ENCODE measurements around the gene SBF1.
"Not testable (repeated sequence)": the region's sequence is repeated elsewhere in the genome, so short reads cannot be mapped to it uniquely, and the experiment has no call there.

SBF1 gene

DNA sequence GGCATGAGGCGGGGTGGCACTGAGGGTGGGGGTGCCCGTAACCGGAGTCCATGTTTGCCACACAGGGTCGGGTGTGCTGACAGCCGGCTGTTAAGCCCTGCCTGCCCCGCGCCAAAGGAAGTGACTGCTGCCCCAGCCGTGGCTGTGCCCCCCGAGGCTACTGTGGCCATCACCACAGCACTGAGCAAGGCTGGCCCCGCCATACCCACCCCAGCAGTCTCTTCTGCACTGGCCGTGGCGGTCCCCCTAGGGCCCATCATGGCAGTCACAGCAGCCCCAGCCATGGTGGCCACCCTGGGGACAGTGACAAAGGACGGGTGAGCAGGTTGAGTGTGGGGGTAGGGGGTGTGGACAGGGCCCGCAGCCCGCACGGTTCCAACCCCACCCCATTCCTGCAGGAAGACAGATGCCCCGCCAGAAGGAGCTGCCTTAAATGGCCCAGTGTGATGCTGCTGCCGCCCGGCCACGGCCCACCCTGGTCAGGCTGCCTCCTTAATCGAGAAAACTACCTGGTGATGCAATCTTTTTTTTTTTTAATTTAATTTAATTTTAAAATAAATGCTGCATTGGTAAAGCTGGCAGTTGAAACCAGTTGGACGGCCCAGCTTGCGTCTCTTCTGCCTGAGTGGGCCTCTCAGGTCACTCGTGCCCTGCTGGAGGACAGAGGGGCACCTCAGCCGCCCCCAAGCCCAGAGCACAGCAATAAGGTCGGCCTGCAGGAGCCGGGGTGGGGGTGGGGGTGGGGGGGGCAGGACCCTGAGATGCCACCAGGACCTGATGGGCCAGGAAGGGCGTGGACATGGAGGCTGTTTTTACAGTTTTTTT, 30.8 kb downstream of the SBF1 start:
- DNase-seq (ENCODE audit: low read depth) = no peak

DNA sequence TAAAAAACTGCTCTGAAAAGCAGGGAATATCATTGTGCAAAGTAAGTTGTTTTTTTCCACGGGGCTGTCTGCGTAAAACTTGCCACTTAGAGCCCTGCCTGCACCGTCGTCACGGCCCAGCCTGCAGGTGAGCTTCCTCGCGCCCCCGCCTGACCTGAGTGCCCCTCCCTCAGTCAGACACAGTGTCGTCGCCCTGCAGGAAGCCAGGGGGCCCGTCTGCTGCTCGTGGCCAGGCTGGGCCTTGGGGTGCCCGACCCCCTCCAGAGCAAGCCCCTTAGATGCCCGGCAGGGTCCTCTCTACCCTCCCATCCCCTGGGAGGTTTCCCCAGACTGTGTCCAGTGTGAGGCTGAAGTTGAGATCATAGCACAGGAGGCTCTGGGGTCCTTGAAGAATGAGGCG, 31.6 kb downstream of the SBF1 start:
- DNase-seq (ENCODE audit: low read depth) = no peak

DNA sequence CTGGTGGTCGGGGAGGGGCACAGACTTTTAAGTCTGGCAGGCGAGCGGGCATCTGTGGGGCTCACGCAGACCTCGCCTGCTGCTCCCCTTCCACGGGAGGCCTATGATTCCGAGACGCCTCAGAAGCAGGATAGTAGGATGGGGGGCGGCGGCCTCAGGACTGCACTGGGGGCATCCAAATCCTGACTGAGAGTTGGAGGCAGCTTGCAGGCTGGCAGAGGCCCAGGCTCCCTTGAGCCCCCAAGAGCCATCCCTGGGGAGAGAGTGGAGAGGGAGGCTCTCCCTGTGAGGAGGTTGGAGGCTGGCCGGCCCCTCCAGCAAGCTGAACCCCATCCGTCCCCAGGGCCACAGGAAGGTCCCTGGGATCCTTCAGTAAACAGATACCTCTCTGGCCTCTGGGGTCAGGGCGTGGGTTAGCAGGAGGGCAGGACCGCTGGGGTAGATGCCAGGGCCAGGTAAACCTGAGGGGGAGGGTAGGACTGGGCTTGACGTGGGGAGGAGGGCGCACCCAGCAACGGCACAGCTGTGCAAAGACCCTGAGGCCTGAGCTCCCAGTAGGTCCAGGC, 33.3 kb downstream of the SBF1 start:
- no peak for DNase-seq (ENCODE audit: low read depth)

DNA sequence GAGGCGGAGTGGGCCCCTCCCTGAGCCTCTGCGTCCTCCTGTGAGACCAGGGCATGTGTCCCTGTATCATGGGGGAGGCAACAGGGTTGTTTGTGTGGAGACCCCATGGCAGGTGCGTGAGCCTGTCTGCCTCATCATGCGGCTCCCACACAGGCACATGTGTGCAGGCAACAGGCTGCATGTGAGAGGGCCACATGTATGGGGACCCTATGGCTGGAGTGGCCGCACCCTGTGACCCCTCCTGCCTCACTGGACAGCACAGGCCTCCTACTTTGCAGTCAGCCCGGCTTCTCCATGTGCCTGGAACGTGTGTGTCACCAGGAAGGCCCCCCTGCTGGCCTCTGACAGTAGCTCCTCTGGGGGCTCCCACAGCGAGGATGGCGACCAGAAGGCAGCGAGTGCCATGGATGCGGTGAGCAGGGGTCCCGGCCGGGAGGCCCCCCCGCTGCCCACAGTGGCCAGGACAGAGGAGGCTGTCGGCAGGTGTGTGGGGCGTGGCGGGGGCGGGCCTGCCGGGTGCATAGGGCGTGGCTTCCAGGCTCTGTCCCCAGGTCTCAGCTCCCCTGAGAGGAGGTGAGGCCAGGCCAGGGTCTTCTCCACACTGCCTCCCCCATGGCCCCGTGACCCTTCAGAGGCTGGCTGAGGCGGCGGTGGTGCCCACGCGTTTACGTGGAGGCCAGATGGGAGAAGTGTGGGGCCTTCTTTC, 34.1 kb downstream of the SBF1 start:
- no peak for DNase-seq (ENCODE audit: low read depth)

DNA sequence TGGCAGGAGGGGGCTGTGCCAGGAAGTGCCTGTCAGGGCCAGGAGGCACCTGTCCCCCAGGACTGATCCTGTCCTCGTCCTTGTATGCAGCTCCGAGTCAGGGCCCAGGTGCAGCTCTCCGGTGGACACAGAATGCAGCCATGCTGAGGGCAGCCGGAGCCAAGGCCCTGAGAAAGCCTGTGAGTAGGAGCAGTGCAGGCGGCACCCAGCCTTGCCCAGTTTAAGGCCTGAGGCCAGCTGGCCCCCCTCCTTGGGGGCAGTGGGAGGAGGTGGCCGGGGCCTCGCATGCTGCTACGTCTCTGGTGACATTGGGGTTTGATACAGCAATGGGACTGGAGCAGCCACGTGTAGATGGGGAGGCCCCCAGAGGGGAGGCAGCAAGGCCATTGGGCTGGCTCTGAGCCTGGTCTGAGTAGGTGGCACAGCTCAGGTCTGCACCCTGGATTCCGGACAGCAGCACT, 34.9 kb downstream of the SBF1 start:
- no peak for DNase-seq (ENCODE audit: low read depth)

DNA sequence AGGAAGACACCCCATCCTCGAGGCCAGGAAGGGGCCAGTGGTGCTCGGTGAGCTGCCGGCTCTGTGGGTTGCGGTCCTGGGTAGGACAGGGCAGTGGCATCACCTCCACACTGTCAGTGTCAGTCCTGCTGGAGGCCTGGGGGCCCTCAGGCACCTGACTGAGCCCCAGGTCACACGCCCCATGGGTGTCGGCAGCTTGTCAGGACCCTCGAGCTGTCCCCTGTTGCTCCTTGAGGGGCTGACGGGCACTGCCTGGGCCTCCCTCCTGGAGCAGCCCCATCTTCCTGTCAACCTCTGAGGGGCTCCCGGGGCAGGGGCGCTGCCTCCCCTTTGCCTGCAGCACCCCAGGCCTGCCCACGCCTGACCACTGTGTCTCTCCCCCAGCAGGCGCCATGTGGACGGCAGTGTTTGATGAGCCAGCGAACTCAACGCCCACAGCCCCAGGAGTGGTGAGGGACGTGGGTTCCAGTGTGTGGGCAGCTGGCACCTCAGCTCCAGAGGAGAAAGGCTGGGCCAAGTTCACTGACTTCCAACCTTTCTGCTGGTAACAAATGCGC, 35.4 kb downstream of the SBF1 start:
- no peak for DNase-seq (ENCODE audit: low read depth)

DNA sequence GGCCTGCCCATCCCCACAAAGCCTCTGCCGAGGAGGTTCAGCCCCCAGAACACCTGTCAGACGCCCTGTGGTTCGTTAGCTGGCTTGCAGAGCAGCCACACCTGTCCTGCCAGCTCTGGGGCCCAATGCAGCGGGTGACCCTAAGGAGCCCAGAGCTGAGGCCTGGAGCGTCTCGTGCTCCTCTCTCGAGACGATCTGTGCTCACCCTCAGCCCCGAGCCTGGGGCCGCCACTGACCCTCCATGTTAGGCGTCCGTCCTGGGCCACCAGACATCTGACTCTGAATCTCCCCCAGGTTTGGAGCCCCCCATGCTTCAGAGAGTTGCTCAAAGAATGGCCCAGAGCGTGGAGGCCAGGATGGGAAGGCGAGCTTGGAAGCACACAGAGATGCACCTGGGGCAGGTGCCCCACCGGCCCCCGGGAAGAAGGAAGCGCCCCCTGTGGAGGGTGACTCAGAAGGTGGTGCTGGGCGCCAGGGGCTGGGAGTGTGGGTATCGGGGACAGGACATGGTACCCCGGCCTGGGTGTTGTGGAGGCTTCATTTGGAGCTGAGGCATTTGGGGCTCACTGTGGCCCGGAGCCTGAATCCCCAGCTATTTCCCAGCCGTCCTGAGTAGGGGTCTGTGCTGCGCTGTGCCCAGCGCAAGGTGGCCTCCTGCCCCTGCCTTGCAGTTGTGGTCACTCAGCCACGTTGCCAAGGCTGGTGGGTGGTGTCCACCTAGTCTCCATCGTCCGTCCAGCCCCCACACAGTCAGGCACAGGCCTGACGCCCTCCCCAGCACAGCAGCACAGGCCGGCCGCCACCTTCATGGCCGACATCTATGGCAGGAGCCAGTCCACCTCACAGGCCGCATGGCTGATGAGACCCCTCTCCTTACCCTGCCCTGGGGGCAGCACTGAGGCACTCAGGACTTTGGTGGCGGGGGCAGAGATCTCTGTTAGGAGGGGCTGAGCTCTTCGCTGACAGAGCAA, 36.2 kb downstream of the SBF1 start:
- DNase-seq (ENCODE audit: low read depth) = no peak

DNA sequence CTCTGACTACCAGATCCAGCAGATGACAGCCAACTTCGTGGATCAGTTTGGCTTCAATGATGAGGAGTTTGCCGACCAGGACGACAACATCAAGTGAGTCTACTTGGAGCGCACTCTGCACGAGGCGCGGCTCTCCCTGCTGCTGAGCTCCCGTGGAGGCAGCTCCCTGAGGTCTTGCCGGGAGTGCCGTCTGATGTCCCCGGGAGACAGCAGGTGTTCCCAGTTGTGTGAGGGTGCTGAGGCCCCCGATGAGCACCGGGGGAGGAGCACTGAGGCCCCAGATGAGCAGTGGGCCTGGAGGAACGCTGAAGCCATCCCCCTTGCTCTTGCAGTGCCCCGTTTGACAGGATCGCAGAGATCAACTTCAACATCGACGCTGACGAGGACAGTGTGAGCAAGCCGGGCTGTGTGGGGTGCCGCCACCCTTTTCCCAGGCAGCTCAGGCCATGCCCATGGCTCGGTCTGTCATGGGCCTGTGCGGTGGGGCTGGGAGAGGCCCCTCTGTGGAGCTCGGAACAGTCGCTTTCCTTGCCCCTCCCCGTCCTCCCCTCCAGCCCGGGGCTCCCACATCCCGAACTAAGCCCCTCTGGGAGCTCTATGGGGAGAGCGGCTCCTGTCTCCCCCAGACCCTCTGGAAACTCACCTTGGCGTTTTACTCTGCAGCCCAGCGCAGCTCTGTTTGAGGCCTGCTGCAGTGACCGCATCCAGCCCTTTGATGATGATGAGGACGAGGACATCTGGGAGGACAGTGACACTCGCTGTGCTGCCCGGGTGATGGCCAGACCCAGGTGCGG, 37.1 kb downstream of the SBF1 start:
- DNase-seq (ENCODE audit: low read depth) = no peak

DNA sequence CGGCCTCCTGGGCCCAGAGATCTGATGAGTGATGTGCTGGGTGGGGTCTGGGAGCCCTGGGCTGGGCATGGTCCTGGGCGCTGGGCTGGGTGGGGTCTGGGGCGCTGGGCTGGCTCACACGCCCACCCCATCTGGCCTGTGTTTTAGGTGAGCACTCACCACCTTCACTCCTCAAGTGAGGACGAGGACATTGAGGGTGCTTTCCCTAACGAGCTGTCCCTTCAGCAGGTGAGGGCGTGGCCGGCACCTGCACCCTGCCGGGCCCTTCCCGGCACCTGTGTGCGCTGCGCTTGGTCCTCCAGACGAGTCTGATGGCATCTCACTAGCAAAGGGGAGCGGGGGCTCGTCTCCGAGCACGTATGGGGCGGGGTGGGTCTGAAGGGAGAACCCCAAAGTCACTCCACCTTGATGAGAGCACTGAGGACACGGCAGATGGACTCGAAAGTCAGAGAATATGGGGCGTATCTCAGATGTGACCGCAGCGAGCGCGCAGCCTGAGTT, 37.9 kb downstream of the SBF1 start:
- DNase-seq (ENCODE audit: low read depth) = no peak

DNA sequence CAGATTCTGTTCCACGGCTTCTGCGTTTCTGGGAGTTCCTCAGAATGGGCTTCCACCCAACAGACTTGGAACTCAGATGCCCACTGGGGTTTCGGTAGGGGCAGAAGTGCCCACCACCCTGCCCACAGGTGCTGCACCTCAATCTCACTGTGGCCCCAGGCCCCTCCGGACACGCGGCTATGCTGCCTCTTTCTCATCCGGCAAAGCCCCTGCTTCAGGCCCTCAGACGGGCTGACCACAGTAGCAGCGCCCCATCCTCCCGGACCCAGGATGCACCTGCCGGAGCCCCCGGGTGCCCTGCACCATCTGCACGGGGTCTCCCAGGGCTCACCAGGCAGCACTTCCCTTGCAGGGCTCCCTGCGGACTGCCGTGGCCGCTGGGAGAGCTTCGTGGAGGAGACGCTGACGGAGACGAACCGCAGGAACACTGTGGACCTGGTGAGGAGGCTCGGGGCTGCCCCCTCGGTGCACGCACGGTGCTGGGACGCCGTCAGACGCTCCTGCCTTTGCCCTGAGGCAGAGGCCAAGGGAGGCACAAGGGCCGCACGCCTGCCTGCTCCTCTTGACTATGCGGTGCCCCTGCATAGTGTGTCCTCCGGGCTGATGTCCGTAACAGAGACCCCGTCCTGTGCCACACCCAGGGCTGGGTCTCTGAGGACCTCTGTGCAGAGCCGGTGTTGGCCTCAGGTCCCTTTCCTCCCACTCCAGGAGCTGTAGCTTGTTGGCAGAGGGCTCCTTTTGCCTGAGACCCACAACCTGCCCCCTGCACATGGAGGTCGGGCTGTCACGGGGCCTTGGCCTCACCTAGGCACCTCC, 38.6 kb downstream of the SBF1 start:
- DNase-seq (ENCODE audit: low read depth) = no peak

DNA sequence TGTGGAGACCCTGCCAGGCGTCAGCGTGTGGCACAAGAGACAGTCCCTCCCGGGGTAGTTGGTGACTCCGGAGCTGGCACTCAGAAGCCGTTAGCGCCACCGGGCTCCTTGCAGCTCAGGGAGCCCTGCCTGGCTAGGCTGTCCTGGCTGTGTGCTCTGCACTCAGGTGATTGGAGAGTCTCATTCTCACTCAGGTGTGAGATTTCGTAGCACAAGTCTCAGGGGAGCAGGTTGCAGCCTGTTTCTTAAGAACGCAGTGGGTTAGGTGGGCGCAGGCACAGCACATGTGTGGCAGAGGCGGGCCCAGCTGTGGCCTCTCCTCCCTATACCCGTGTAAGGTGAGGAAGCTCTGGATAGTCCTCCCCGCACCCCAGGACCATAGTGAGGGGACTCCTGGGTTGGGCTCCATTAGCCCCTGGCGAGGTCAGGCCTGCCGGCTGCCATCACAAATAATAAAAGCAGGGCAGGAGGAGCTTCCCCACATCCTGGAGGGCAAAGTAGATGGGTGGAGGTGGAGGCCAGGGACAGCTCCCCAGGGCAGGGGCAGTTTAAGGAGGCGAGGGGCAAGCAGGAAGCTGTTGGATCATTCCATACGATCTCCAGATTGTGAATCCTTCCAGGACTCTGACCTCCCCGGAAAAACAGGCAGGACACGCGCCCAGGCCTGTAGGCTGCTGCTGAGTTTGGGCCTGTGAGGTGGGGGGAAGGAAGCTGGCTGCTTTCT, 39.4 kb downstream of the SBF1 start:
- DNase-seq (ENCODE audit: low read depth) = no peak

DNA sequence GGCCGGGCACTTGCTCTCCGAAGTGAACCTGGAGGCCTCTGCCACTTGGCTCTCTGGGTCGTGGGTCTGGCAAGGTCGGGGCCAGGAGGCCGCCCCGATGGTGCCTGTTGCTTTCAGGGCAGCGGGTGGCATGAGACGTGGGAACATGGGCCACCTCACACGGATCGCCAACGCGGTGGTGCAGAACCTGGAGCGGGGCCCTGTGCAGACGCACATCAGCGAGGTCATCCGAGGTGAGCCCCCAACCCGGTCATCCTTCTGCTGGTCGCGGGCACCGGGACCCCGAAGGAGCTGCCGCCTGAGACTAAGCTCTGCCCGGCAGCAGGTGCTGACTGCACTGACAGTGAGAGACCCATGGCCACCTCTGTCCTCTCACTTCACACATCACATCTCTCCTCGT, 40.0 kb downstream of the SBF1 start:
- DNase-seq (ENCODE audit: low read depth) = no peak

DNA sequence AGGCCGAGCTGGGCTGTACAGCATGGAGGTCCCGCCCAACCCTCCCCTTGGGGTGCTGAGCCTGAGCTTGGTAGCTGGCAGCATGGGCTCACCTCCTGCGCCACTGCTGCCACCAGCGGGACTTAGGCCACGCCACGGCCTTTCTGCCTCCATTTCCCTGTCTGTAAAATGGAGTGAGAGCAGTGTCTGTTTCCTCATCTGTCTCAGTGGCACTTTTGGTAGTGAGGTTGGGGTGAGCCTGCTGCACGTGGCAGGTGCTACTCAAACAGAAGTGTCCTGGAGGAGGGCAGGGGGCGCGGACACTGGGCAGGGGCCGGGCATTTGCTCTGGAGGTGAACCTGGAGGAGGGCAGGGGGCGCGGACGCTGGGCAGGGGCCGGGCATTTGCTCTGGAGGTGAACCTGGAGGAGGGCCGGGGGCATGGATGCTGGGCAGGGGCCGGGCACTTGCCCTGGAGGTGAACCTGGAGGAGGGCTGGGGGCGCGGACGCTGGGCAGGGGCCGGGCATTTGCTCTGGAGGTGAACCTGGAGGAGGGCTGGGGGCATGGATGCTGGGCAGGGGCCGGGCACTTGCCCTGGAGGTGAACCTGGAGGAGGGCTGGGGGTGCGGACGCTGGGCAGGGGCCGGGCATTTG, 41.8 kb downstream of the SBF1 start:
- DNase-seq (ENCODE audit: low read depth) = not testable (repeated sequence)

DNA sequence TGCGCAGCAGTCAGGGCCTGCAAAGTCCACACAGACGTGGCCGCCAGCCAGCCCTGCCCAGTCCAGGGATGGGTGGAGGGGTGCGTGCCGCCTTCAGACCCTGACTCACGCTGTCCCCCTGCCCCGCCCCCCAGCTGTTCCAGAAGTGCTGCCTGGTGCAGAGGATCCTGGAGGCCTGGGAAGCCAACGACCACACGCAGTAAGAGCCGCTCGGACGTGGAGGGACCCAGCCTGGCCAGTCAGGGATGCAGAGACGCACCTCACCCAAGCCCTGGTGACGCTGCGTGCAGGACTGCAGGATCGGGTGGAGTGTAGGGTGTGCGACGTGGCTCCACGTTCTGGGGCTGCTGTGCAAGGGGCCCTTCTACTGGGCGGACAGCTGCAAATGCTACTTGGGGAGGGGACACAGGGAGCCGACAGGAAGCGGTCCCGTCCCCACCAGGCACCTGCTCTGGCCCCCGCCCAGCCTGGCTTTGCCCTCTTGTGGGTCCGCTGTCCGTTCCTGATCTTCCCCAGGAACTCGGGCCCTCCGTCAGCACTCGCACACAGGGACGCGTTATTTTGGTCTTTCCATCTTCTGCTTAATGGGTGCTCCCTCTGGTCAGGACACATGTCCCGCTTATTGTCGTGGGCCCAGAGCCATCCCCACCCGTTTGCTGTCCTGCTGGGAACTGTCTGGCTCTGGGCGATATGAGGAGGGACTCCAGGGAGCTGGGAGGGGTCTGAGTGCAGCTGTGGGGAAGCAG, 42.5 kb downstream of the SBF1 start:
- DNase-seq (ENCODE audit: low read depth) = no peak

DNA sequence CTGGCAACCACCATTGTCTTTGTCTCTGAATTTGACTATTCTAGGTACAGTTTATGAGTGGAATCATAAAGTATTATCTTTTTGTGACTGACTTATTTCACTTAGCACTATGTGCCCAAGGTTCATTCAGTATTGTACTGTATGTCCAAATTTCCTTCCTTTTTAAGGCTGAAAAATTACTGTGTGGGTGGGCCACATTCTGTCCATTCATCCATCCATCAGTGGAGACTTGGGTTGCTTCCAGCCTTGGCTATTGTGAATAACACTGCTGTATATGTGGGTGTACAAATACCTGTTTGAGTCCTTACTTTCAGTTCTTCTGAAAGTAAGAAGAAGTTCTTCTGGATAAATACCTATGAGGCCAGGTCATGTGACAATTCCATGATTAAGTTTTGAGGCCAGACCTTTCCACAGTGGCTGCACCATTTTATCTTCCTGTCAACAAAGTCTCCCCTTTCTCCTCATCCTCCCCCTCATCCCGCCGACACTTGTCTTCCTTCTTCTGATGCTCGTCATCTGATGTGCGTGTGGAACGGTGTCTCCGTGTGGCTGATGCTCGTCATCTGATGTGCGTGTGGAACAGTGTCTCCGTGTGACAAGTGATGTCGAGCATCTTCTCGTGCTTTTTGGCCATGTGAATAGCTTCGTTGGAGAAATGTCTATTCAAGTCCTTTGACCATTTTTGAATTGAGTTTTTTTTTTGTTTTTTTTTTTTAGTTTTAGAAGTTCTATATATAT, 49.5 kb downstream of the SBF1 start:
- no peak for DNase-seq (ENCODE audit: low read depth)

DNA sequence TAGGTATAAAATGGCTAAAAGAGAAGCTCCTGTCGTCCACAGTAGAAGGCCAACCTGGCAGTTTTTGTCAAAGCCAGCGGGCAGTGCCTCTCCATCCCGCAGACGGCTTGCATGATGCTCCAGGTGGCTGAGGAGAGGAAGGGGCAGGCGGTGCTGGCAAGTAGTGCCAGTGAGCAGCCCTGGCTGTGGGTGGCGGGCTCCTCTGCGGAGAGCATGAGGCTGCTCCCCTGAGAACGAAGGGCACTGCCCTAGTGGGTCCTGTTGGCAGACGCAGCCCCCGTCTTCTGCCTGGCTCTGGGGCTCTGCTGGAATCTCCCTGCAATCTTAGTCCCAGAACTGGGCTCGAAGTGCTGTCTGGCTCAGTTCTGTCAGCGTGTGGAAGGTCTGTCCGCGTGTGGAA, 50.9 kb downstream of the SBF1 start:
- no peak for DNase-seq (ENCODE audit: low read depth)

Measured in CMK (cell line).